Measurements from ENCODE around the gene SUCLG2. TPM values are rescaled to one million over a fixed set of nuclear protein-coding genes. Genes with fewer than 3 reads are reported as not detected.

SUCLG2 gene
- total RNA-seq, 1 donor: 56.8 TPM

DNA sequence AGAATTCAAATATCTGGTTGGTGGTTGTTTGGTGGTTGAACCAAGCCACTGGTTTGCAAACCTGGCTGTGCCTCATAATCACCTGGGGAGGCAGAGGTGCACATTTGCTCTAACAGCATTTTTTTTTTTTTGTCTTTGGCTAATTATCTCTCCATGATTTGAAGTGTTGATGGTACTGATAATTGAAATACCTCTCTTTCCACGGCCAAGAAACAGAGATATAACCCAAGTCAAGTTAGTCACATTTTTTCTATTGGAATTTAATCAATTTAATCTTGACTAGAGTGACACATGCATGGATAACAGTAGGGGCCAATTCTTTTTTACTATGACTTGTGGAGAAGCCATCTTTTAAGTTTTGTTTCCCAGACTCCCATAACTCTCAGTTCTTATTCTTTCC, 37.5 kb upstream of the SUCLG2 start:
- Histone ChIP-seq H3K4me2 (ENCODE audit: insufficient read depth, low read length) (no peak overlapping the region), H4K20me1 (ENCODE audit: insufficient read depth, low read length) (no peaks in the 10 kb centered on the region), H3K36me3 (ENCODE audit: insufficient read depth, low read length) (no peaks in the 10 kb centered on the region), H3K4me1 (ENCODE audit: insufficient read depth, low read length) (no peaks in the 10 kb centered on the region), H3K4me3 (ENCODE audit: insufficient read depth, low read length) (no peak overlapping the region), H3K27me3 (ENCODE audit: insufficient read depth, low read length) (no peaks in the 10 kb centered on the region), H3K27ac (ENCODE audit: low read depth, low read length) (no peak overlapping the region), H3K9me3 (ENCODE audit: low read depth, low read length) (no peaks in the 10 kb centered on the region), H2AFZ (ENCODE audit: low read length) (no peak overlapping the region), H3K79me2 (ENCODE audit: insufficient read depth, low read length) (no peaks in the 10 kb centered on the region)
- TF ChIP-seq, protein P1, sequence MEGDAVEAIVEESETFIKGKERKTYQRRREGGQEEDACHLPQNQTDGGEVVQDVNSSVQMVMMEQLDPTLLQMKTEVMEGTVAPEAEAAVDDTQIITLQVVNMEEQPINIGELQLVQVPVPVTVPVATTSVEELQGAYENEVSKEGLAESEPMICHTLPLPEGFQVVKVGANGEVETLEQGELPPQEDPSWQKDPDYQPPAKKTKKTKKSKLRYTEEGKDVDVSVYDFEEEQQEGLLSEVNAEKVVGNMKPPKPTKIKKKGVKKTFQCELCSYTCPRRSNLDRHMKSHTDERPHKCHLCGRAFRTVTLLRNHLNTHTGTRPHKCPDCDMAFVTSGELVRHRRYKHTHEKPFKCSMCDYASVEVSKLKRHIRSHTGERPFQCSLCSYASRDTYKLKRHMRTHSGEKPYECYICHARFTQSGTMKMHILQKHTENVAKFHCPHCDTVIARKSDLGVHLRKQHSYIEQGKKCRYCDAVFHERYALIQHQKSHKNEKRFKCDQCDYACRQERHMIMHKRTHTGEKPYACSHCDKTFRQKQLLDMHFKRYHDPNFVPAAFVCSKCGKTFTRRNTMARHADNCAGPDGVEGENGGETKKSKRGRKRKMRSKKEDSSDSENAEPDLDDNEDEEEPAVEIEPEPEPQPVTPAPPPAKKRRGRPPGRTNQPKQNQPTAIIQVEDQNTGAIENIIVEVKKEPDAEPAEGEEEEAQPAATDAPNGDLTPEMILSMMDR (IDR thresholded peaks at IDR 0.05; ENCODE audit: extremely low read depth, low read depth, low read length): no peak
- no peak for DNase-seq (ENCODE audit: insufficient read length, low spot score, missing footprints)

DNA sequence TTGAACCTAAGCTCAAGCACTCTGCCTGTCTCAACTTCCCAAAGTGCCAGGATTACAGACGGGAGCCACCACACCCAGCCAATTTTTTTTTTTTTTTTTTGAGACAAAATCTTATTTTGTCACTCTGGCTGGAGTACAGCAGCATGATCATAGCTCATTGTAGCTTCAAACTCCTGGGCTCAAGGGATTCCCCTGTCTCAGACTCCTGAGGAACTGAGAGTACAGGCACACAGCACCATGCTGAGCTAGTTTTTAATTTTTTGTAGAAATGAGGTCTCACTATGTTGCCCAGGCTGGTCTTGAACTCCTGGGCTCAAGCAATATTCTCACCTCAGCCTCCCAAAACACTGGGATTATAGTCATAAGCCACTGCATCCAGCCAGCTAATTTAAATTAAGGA, 36.8 kb upstream of the SUCLG2 start:
- Histone ChIP-seq H3K4me1 (ENCODE audit: insufficient read depth, low read length) (no peaks in the 10 kb centered on the region), H3K9me3 (ENCODE audit: low read depth, low read length) (no peaks in the 10 kb centered on the region), H3K36me3 (ENCODE audit: insufficient read depth, low read length) (no peaks in the 10 kb centered on the region), H4K20me1 (ENCODE audit: insufficient read depth, low read length) (no peaks in the 10 kb centered on the region), H2AFZ (ENCODE audit: low read length) (no peak overlapping the region), H3K27ac (ENCODE audit: low read depth, low read length) (no peak overlapping the region), H3K79me2 (ENCODE audit: insufficient read depth, low read length) (no peaks in the 10 kb centered on the region), H3K4me2 (ENCODE audit: insufficient read depth, low read length) (no peak overlapping the region), H3K27me3 (ENCODE audit: insufficient read depth, low read length) (no peaks in the 10 kb centered on the region), H3K4me3 (ENCODE audit: insufficient read depth, low read length) (no peak overlapping the region)
- TF ChIP-seq, protein P1 (IDR thresholded peaks at IDR 0.05; ENCODE audit: extremely low read depth, low read depth, low read length): no peak
- DNase-seq (ENCODE audit: insufficient read length, low spot score, missing footprints): no peak

GRCh38 chr3:67689806-67690205, 35.4 kb upstream of the SUCLG2 start:
- no peak overlapping the region for H2AFZ ChIP-seq (ENCODE audit: low read length)
- no peak overlapping the region for H3K4me2 ChIP-seq (ENCODE audit: insufficient read depth, low read length)
- H3K4me3 ChIP-seq (ENCODE audit: insufficient read depth, low read length): no peak overlapping the region
- no peak for DNase-seq (ENCODE audit: insufficient read length, low spot score, missing footprints)
- TF ChIP-seq, protein P1 (IDR thresholded peaks at IDR 0.05; ENCODE audit: extremely low read depth, low read depth, low read length): no peak
- no peaks in the 10 kb centered on the region for H3K36me3 ChIP-seq (ENCODE audit: insufficient read depth, low read length)
- H3K4me1 ChIP-seq (ENCODE audit: insufficient read depth, low read length): no peaks in the 10 kb centered on the region
- H4K20me1 ChIP-seq (ENCODE audit: insufficient read depth, low read length): no peaks in the 10 kb centered on the region
- H3K9me3 ChIP-seq (ENCODE audit: low read depth, low read length): no peaks in the 10 kb centered on the region
- H3K79me2 ChIP-seq (ENCODE audit: insufficient read depth, low read length): no peaks in the 10 kb centered on the region
- no peak overlapping the region for H3K27ac ChIP-seq (ENCODE audit: low read depth, low read length)
- H3K27me3 ChIP-seq (ENCODE audit: insufficient read depth, low read length): no peaks in the 10 kb centered on the region

GRCh38 chr3:67688231-67688630, 33.8 kb upstream of the SUCLG2 start:
- H3K4me1 ChIP-seq (ENCODE audit: insufficient read depth, low read length): no peaks in the 10 kb centered on the region
- no peaks in the 10 kb centered on the region for H3K36me3 ChIP-seq (ENCODE audit: insufficient read depth, low read length)
- DNase-seq (ENCODE audit: insufficient read length, low spot score, missing footprints): no peak
- no peaks in the 10 kb centered on the region for H4K20me1 ChIP-seq (ENCODE audit: insufficient read depth, low read length)
- TF ChIP-seq, protein P1 (IDR thresholded peaks at IDR 0.05; ENCODE audit: extremely low read depth, low read depth, low read length): no peak
- no peak overlapping the region for H3K4me2 ChIP-seq (ENCODE audit: insufficient read depth, low read length)
- no peak overlapping the region for H3K27ac ChIP-seq (ENCODE audit: low read depth, low read length)
- H3K9me3 ChIP-seq (ENCODE audit: low read depth, low read length): no peaks in the 10 kb centered on the region
- H3K27me3 ChIP-seq (ENCODE audit: insufficient read depth, low read length): no peaks in the 10 kb centered on the region
- H2AFZ ChIP-seq (ENCODE audit: low read length): no peak overlapping the region
- H3K4me3 ChIP-seq (ENCODE audit: insufficient read depth, low read length): no peak overlapping the region
- no peaks in the 10 kb centered on the region for H3K79me2 ChIP-seq (ENCODE audit: insufficient read depth, low read length)
